SU-DHL-6 (cell line): ENCODE measurements around the gene TTLL11.
"Not testable (repeated sequence)": the region's sequence is repeated elsewhere in the genome, so short reads cannot be mapped to it uniquely, and the experiment has no call there.

Source experiments
- H2AFZ ChIP-seq: fragments of 200-600 bp; sonication (generic); 2 replicates; pipeline ENCODE4 v1.6.1; 2014; ENCODE audit warnings: low read depth, mild to moderate bottlenecking, moderate library complexity, mixed read lengths, antibody characterized with exemption, low read length; ENCODE audit not compliant: severe bottlenecking
- H3F3A ChIP-seq: fragments of 200-600 bp; shearing (Covaris generic); 2 replicates; pipeline ENCODE4 v1.6.0; 2016; ENCODE audit warnings: antibody characterized with exemption, mild to moderate bottlenecking; ENCODE audit not compliant: insufficient read depth
- H3K27ac ChIP-seq: fragments of 200-600 bp; sonication (generic); 2 replicates; pipeline ENCODE4 v1.5.1; 2016; ENCODE audit warnings: low read depth, mild to moderate bottlenecking, low read length, moderate library complexity, mixed read lengths
- H3K27me3 ChIP-seq: fragments of 200-600 bp; sonication (generic), shearing (Covaris generic); 2 replicates; pipeline ENCODE4 v1.6.0; 2014; ENCODE audit warnings: mild to moderate bottlenecking, low read length
- H3K36me3 ChIP-seq: fragments of 200-600 bp; sonication (generic); 2 replicates; pipeline ENCODE4 v1.6.1; 2014; ENCODE audit warnings: mild to moderate bottlenecking, low read length, mixed read lengths
- H3K4me2 ChIP-seq: fragments of 300-600, 200-600 bp; shearing (Covaris generic), sonication (generic); 2 replicates; pipeline ENCODE4 v1.6.0; 2014; ENCODE audit warnings: low read length, low read depth, mild to moderate bottlenecking; ENCODE audit not compliant: poor library complexity, severe bottlenecking
- H3K4me3 ChIP-seq: fragments of 200-600 bp; sonication (generic); 2 replicates; pipeline ENCODE4 v1.5.1; 2014; ENCODE audit warnings: antibody characterized with exemption, low read length, mild to moderate bottlenecking, mixed read lengths; ENCODE audit not compliant: insufficient read depth, poor library complexity, severe bottlenecking
- H3K79me2 ChIP-seq: fragments of 200-600 bp; sonication (generic); 2 replicates; pipeline ENCODE4 v1.6.1; 2014; ENCODE audit warnings: mild to moderate bottlenecking, low read length, moderate library complexity; ENCODE audit not compliant: insufficient read depth
- H3K9ac ChIP-seq: fragments of 200-600 bp; sonication (generic); 2 replicates; pipeline ENCODE4 v1.7.0; 2014; ENCODE audit warnings: mild to moderate bottlenecking, low read length
- H3K9me2 ChIP-seq: fragments of 200-600 bp; sonication (generic); replicated peaks from 2 replicates; pipeline ENCODE4 v1.6.1; 2014; ENCODE audit warnings: low read length; ENCODE audit not compliant: insufficient read depth
- H3K9me3 ChIP-seq: fragments of 200-600 bp; sonication (generic); 2 replicates; pipeline ENCODE4 v1.6.1; 2014; ENCODE audit warnings: low read length, mixed read lengths; ENCODE audit not compliant: insufficient read depth
- H4K20me1 ChIP-seq: fragments of 200-600 bp; sonication (generic); 2 replicates; pipeline ENCODE4 v1.6.1; 2014; ENCODE audit warnings: low read depth, mild to moderate bottlenecking, antibody characterized with exemption, low read length, moderate library complexity, mixed read lengths
- EZH2phosphoT487 ChIP-seq: fragments of 200-600 bp; sonication (generic), shearing (Covaris generic); conservative IDR thresholded peaks from 2 replicates; pipeline ENCODE4 v1.6.1; 2018; ENCODE audit warnings: mild to moderate bottlenecking, antibody characterized with exemption, low read length, moderate library complexity, mixed read lengths
- TF ChIP-seq, protein P1 (sequence below): fragments of 200-600 bp; sonication (generic); IDR thresholded peaks from one replicate; pipeline ENCODE4 v1.5.1; 2017; ENCODE audit warnings: antibody characterized with exemption, mild to moderate bottlenecking, low read length, moderate library complexity; ENCODE audit not compliant: insufficient read depth, poor library complexity, severe bottlenecking

TTLL11 gene

GRCh38 chr9:122119166-122119521, 26.0 kb upstream of the TTLL11 start:
- Histone ChIP-seq H3K27me3 (no peaks in the 10 kb centered on the region), H3K9ac (no peak overlapping the region), H2AFZ (no peak overlapping the region), H3K79me2 (no peaks in the 10 kb centered on the region), H4K20me1 (no peaks in the 10 kb centered on the region), H3F3A (no peaks in the 10 kb centered on the region), H3K36me3 (no peaks in the 10 kb centered on the region), H3K27ac (no peak overlapping the region), H3K4me3 (no peak overlapping the region), H3K9me2 (no peaks in the 10 kb centered on the region), H3K4me2 (no peak overlapping the region), H3K9me3 (no peaks in the 10 kb centered on the region)
- TF ChIP-seq EZH2phosphoT487: no peak
- TF ChIP-seq, protein P1, sequence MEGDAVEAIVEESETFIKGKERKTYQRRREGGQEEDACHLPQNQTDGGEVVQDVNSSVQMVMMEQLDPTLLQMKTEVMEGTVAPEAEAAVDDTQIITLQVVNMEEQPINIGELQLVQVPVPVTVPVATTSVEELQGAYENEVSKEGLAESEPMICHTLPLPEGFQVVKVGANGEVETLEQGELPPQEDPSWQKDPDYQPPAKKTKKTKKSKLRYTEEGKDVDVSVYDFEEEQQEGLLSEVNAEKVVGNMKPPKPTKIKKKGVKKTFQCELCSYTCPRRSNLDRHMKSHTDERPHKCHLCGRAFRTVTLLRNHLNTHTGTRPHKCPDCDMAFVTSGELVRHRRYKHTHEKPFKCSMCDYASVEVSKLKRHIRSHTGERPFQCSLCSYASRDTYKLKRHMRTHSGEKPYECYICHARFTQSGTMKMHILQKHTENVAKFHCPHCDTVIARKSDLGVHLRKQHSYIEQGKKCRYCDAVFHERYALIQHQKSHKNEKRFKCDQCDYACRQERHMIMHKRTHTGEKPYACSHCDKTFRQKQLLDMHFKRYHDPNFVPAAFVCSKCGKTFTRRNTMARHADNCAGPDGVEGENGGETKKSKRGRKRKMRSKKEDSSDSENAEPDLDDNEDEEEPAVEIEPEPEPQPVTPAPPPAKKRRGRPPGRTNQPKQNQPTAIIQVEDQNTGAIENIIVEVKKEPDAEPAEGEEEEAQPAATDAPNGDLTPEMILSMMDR: no peak

DNA sequence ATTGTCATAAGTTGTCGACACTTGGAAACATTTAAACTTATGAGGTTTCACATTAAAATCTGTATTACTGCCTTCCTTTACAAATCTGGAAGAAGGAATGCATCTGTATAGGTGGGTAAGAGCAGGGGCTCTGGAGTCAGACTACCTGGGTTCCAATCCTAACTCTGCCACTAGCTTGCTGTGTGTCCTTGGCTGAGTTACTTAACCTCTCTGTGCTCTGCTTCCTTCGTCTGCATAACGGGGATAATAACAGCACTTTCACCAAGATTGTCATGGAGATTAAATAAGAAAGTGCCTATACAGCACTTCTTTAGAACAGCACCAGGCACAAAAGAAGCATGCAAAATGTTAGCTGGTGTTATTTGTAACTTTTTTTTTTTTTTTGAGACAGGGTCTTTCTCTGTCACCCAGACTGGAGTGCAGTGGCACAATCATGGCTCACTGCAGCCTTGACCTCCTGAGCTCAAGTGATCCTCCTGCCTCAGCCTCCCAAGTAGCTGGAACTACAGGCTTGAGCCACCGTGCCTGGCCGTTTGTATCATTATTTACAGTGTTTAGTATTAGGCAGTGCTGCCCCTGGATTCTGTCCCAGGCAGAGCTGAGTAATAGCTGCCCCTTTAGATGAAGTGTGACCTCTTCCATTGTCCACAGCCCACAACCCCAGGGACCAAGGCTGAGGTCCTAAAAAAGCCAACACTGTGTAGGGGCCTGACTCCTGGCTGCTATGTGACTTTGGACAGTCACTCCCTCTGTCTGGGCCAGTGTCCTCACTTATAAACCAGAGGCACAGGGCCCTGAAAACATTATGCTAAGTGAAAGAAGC, 25.4 kb upstream of the TTLL11 start:
- no peak overlapping the region for H3K4me2 ChIP-seq
- no peak overlapping the region for H3K9ac ChIP-seq
- no peaks in the 10 kb centered on the region for H4K20me1 ChIP-seq
- H3K27me3 ChIP-seq: no peaks in the 10 kb centered on the region
- H3K9me3 ChIP-seq: no peaks in the 10 kb centered on the region
- no peaks in the 10 kb centered on the region for H3F3A ChIP-seq
- no peaks in the 10 kb centered on the region for H3K9me2 ChIP-seq
- H3K79me2 ChIP-seq: no peaks in the 10 kb centered on the region
- no peak overlapping the region for H3K27ac ChIP-seq
- no peak overlapping the region for H3K4me3 ChIP-seq
- no peaks in the 10 kb centered on the region for H3K36me3 ChIP-seq
- no peak overlapping the region for H2AFZ ChIP-seq
- TF ChIP-seq, protein P1: no peak
- no peak for TF ChIP-seq EZH2phosphoT487

DNA sequence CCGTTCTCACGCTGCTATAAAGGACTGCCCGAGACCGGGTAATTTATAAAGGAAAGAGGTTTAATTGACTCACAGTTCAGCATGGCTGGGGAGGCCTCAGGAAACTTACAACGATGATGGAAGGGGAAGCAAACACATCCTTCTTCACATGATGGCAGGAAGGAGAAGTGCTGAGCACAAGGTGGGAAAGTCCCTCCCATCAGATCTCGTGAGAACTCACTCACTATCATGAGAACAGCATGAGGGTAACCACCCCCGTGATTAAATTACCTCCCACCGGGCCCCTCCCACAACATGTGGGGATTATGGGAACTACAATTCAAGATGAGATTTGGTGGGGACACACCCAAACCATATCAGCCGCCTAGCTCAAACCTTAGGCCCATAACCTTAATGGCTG, 24.1 kb upstream of the TTLL11 start:
- not testable (repeated sequence) for H3K27me3 ChIP-seq, H3K4me3 ChIP-seq, H3K79me2 ChIP-seq, H3K9me3 ChIP-seq, H3K27ac ChIP-seq, H3K4me2 ChIP-seq, H3K9me2 ChIP-seq, H3K36me3 ChIP-seq, H2AFZ ChIP-seq, H3K9ac ChIP-seq, H4K20me1 ChIP-seq, H3F3A ChIP-seq

GRCh38 chr9:122116448-122117173, 23.5 kb upstream of the TTLL11 start:
- Histone ChIP-seq H3K79me2 (no peaks in the 10 kb centered on the region), H3K9me2 (no peaks in the 10 kb centered on the region), H3K9me3 (no peaks in the 10 kb centered on the region), H3K4me3 (no peak overlapping the region), H3K4me2 (no peak overlapping the region), H2AFZ (no peak overlapping the region), H3K27ac (no peak overlapping the region), H3K9ac (no peak overlapping the region), H3K36me3 (no peaks in the 10 kb centered on the region), H3F3A (no peaks in the 10 kb centered on the region), H3K27me3 (no peaks in the 10 kb centered on the region), H4K20me1 (no peaks in the 10 kb centered on the region)
- TF ChIP-seq EZH2phosphoT487: no peak
- TF ChIP-seq, protein P1: no peak
